Measurements from ENCODE around the gene KLB.

GRCh38 chr4:39452153-39452859 is 45.6 kb downstream of the KLB start:
- TF ChIP-seq YY1 (IDR thresholded peaks at IDR 0.05; ENCODE audit: insufficient read depth, insufficient read length) (no peak), SUZ12 (IDR thresholded peaks at IDR 0.05; ENCODE audit: extremely low read depth, insufficient read depth, insufficient read length) (no peak)
